ENCODE measurements around the gene LRMDA. TPM values are rescaled to one million over a fixed set of nuclear protein-coding genes. Genes with fewer than 3 reads are reported as not detected.

Gene LRMDA
- total and polyA plus RNA-seq, 2 donors, result 7.9 to 17.7 TPM

DNA sequence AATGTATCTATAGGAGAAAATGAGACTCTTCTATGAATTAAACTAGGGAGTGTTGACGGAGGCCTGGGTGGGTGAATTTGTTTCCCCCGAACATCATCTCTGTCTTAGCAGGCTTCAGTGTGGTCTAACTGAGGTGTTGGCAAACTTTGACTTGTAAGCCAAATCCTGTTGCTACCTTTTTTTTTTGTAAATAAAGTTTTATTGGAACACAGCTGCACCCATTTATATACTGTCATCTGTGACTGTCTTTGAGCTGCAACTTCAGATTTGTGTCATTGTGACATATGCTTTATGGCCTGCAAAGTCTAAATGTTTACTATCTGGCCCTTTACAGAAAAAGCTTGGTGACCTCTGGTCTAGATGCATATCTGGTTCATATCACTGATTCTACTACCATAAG, 455.9 kb downstream of the LRMDA start:
- Histone ChIP-seq H3K27ac (ENCODE audit: low read depth) (no peak overlapping the region), H3K4me3 (ENCODE audit: low read depth, low read length) (no peak overlapping the region), H3K36me3 (ENCODE audit: insufficient read depth) (peaks cover 2% of the 10 kb centered on the region), H3K4me1 (ENCODE audit: insufficient read depth) (no peaks in the 10 kb centered on the region)
- DNase-seq (ENCODE audit: extremely low spot score), result no peak
- 100% methylated on average over 2 of the region's 2 CpGs for WGBS

- Histone ChIP-seq H3K27ac (ENCODE audit: low read depth) (no peak overlapping the region), H3K4me3 (ENCODE audit: low read depth, low read length) (no peak overlapping the region), H3K36me3 (ENCODE audit: insufficient read depth) (peaks cover 2% of the 10 kb centered on the region), H3K4me1 (ENCODE audit: insufficient read depth) (no peaks in the 10 kb centered on the region)
- no peak for DNase-seq (ENCODE audit: extremely low spot score)
- WGBS, result 80% methylated on average over 11 of the region's 11 CpGs
Observed at GRCh38 chr10:75887992-75888680, 456.7 kb downstream of the LRMDA start.

- Histone ChIP-seq H3K27ac (ENCODE audit: low read depth) (no peak overlapping the region), H3K4me1 (ENCODE audit: insufficient read depth) (no peaks in the 10 kb centered on the region), H3K36me3 (ENCODE audit: insufficient read depth) (peaks cover 1% of the 10 kb centered on the region), H3K4me3 (ENCODE audit: low read depth, low read length) (no peak overlapping the region)
- DNase-seq (ENCODE audit: extremely low spot score), result no peak
- WGBS, result 88% methylated on average over 2 of the region's 2 CpGs
Observed at GRCh38 chr10:75889051-75889450, 457.6 kb downstream of the LRMDA start.

DNA sequence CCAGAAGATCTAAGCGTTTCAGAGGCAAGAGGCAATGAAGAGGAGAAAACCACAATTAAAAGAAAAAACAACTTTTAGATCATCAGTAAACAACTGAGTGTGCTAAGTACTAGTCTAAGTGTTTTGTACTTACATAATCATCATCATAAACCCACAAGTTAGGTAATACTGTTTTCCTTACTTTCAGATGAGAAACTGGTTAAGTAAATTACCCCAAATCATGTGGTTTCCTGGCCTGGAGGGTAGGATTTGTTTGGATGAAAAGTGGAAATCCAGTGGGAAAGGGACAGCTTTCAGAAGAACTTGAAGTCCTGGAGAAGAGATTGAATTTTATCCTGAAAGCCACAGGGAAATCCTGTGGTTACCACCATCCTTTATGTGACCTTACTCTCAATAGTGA, 463.3 kb downstream of the LRMDA start:
- Histone ChIP-seq H3K36me3 (ENCODE audit: insufficient read depth) (peaks cover 1% of the 10 kb centered on the region), H3K4me3 (ENCODE audit: low read depth, low read length) (no peak overlapping the region), H3K4me1 (ENCODE audit: insufficient read depth) (no peaks in the 10 kb centered on the region), H3K27ac (ENCODE audit: low read depth) (no peak overlapping the region)
- DNase-seq (ENCODE audit: extremely low spot score), result no peak
- WGBS, result 100% methylated on average over 1 of the region's 1 CpG

GRCh38 chr10:75895259-75895658, 463.8 kb downstream of the LRMDA start:
- no peaks in the 10 kb centered on the region for H3K4me1 ChIP-seq (ENCODE audit: insufficient read depth)
- H3K36me3 ChIP-seq (ENCODE audit: insufficient read depth), result peaks cover 1% of the 10 kb centered on the region
- no peak overlapping the region for H3K27ac ChIP-seq (ENCODE audit: low read depth)
- DNase-seq (ENCODE audit: extremely low spot score), result no peak
- H3K4me3 ChIP-seq (ENCODE audit: low read depth, low read length), result no peak overlapping the region

DNA sequence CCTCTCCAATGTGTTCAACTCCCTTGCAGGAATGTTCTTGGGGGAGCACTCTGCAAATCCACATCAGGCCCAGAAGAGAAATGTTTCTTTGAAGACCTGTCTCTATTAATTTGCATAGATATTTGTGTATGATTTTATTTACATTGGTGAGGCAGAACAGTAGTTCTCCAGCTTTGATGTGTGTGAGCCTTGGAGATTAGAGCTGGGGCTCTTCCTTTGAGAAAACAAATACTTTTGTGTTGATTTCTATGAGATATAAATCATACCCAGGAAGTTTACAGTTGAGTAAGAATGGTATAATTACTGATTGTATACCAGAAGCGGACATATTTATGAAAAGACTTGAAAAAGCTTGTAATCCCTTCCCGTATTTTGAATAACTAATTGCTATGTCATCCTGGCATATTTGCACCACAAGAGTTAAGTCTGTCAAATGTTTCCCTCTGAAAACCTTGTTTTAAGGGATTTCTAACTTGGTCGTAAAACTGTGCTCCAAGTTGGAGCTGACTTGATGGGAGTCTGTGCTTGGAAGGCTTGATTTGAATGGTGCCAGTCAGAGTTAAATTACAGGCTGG, 468.5 kb downstream of the LRMDA start:
- Histone ChIP-seq H3K27ac (ENCODE audit: low read depth) (no peak overlapping the region), H3K36me3 (ENCODE audit: insufficient read depth) (peaks cover under 1% of the 10 kb centered on the region), H3K4me3 (ENCODE audit: low read depth, low read length) (no peak overlapping the region), H3K4me1 (ENCODE audit: insufficient read depth) (no peaks in the 10 kb centered on the region)
- WGBS, result 61% methylated on average over 3 of the region's 3 CpGs
- no peak for DNase-seq (ENCODE audit: extremely low spot score)

DNA sequence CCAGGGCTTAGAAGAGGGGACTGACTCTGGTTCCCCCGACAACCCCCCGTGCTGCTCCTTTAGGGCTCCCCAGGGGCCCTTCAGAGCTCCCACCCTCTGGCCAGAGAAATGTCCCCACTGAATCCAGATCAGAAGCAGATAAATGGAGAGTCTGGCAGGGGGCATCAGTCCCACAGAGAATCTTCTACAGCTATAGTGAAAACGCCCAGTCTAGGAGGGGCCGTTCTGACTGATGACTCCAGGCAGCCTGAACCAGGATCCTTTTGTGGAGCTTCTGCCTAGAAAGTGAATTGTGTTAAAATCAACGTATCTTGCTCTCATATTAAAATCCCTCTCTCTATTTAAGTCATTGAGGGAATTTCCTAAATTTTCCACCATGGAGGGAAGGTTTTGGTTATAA, 471.4 kb downstream of the LRMDA start:
- no peaks in the 10 kb centered on the region for H3K36me3 ChIP-seq (ENCODE audit: insufficient read depth)
- 78% methylated on average over 5 of the region's 5 CpGs for WGBS
- no peak overlapping the region for H3K4me3 ChIP-seq (ENCODE audit: low read depth, low read length)

DNA sequence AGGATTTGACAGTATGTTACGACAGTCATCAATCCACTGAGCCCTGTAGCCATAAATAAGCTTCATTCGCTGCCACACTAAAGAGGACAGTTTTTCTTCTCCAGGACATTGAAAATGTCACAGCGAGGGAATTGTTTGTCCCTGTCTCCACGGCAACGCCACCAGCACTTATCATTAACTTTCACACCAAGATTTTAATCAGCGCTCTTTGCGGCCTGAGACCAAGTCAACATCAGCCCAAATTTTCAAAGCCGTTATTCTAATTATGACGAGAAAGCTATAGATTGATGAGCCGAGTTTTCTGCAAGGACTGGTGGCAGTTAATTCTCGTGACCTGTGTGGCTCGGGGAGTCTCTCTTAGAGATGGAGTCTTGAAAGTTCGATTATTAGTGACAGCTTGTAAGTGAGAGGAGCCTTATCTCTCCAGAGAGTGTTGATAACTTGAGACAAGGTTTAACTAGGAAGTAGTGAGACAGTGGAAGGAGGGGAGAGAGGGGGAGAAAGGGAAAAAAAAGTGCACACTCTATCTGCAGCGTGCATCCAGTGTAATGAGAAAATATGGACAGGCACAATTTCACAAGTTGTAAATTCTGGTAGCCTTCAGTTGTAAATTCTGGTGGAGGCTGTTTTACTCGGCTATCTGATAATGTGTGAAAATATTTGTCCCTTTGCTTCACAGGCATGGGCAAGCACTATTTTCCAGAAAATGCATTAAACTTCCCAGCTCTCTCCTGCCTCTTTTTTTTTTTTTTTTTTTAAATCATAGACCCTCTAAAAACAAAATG, 473.3 kb downstream of the LRMDA start:
- no peak for DNase-seq (ENCODE audit: extremely low spot score)
- WGBS, result 73% methylated on average over 15 of the region's 15 CpGs
- Histone ChIP-seq H3K4me1 (ENCODE audit: insufficient read depth) (no peaks in the 10 kb centered on the region), H3K36me3 (ENCODE audit: insufficient read depth) (no peaks in the 10 kb centered on the region), H3K27ac (ENCODE audit: low read depth) (no peak overlapping the region), H3K4me3 (ENCODE audit: low read depth, low read length) (no peak overlapping the region)

More for the DNA sequence above, 471.4 kb downstream of the LRMDA start:
- no peak for DNase-seq (ENCODE audit: extremely low spot score)
- Histone ChIP-seq H3K4me1 (ENCODE audit: insufficient read depth) (no peaks in the 10 kb centered on the region), H3K27ac (ENCODE audit: low read depth) (no peak overlapping the region)

DNA sequence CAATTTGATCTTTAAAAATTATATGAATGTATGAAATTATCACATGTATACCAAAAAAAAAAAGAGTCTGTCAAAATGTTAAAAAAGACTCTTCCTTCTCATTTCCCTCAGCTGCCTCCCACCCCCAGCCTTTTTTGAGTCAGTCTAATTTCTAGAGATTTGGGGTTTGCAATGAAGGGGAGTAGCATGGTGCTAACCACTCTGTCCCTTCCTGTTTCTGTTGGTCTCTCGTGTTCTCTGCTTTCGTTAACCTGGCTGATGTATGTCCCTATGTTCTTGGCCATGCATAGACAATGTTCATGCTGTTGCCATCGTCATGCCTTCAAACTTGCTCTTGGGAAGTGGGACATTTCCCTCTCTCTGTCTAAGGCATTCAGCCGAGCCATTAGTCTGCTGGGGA, 474.1 kb downstream of the LRMDA start:
- Histone ChIP-seq H3K36me3 (ENCODE audit: insufficient read depth) (no peaks in the 10 kb centered on the region), H3K27ac (ENCODE audit: low read depth) (no peak overlapping the region), H3K4me1 (ENCODE audit: insufficient read depth) (no peaks in the 10 kb centered on the region), H3K4me3 (ENCODE audit: low read depth, low read length) (no peak overlapping the region)
- DNase-seq (ENCODE audit: extremely low spot score), result no peak
- WGBS, result 93% methylated on average over 4 of the region's 4 CpGs

DNA sequence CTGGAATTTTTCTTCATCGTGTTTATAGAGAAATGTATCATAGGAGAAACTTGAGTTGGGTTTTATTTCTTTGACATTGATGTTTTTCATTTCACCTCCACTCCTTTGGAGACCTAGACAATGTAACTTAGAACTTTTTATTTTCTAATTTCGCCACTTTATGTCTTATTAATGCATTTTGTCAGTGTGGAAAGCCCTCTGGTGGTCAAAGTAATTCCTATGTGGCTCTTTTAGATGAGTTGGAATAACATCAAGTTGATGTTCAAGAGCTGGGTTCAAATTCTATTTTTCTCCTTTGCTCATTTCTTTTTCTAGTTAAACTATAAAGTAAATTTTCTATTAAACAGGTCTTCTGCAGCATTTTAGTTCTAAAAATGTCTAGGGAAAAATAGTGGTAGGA, 478.6 kb downstream of the LRMDA start:
- WGBS, result 44% methylated on average over 2 of the region's 2 CpGs
- DNase-seq (ENCODE audit: extremely low spot score), result no peak
- Histone ChIP-seq H3K4me1 (ENCODE audit: insufficient read depth) (no peaks in the 10 kb centered on the region), H3K4me3 (ENCODE audit: low read depth, low read length) (no peak overlapping the region), H3K36me3 (ENCODE audit: insufficient read depth) (no peaks in the 10 kb centered on the region), H3K27ac (ENCODE audit: low read depth) (no peak overlapping the region)

DNA sequence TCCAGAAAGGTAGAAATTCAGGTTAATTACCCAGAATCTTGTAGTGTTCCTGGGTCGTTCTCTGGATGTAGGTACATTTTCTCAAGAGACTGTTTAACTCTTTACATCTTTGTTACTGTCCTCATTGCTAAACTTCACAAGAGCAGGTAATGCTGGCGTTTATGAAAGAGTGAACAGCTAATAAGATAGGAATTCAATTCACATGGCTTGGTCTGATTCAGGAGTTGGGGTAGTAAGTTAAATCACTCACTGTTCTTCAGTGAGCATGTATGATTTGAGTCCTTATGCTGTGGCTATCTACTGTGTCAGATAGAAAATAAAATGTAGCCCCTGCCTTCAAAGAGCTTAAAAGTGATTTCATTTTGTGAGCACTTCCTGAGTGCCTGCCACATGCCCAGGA, 480.0 kb downstream of the LRMDA start:
- H3K4me1 ChIP-seq (ENCODE audit: insufficient read depth), result no peaks in the 10 kb centered on the region
- 85% methylated on average over 2 of the region's 2 CpGs for WGBS
- H3K4me3 ChIP-seq (ENCODE audit: low read depth, low read length), result no peak overlapping the region
- no peak overlapping the region for H3K27ac ChIP-seq (ENCODE audit: low read depth)
- H3K36me3 ChIP-seq (ENCODE audit: insufficient read depth), result no peaks in the 10 kb centered on the region
- DNase-seq (ENCODE audit: extremely low spot score), result no peak

DNA sequence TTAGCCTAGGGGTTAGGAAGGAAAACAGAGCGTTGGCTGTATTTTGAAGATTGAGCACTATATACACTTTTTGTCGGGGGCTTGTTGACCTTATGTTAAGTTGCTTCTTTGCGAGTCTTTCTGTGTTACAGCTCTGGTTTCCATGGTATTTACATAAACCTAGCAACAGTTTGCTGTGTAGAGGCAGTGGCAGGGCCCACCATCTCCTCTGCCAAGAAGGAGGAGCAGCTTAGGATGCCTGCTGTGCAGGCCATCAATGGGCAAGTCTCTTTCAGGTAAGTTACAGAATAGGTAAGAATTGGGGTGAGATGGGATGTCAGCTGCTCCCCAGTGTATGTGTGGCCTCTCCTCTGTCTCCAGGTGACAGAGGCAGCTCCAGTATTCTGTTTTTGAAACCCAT, 485.5 kb downstream of the LRMDA start:
- 77% methylated on average over 3 of the region's 3 CpGs for WGBS
- no peak for DNase-seq (ENCODE audit: extremely low spot score)
- H3K27ac ChIP-seq (ENCODE audit: low read depth), result no peak overlapping the region
- H3K36me3 ChIP-seq (ENCODE audit: insufficient read depth), result no peaks in the 10 kb centered on the region
- no peaks in the 10 kb centered on the region for H3K4me1 ChIP-seq (ENCODE audit: insufficient read depth)
- no peak overlapping the region for H3K4me3 ChIP-seq (ENCODE audit: low read depth, low read length)

GRCh38 chr10:75919913-75920312, 488.5 kb downstream of the LRMDA start:
- no peak for DNase-seq (ENCODE audit: extremely low spot score)
- no peak overlapping the region for H3K4me3 ChIP-seq (ENCODE audit: low read depth, low read length)
- H3K27ac ChIP-seq (ENCODE audit: low read depth), result no peak overlapping the region
- no peaks in the 10 kb centered on the region for H3K4me1 ChIP-seq (ENCODE audit: insufficient read depth)
- no peaks in the 10 kb centered on the region for H3K36me3 ChIP-seq (ENCODE audit: insufficient read depth)
- WGBS, result 84% methylated on average over 2 of the region's 2 CpGs

GRCh38 chr10:75922435-75922834, 491.0 kb downstream of the LRMDA start:
- no peaks in the 10 kb centered on the region for H3K4me1 ChIP-seq (ENCODE audit: insufficient read depth)
- no peak overlapping the region for H3K4me3 ChIP-seq (ENCODE audit: low read depth, low read length)
- H3K36me3 ChIP-seq (ENCODE audit: insufficient read depth), result no peaks in the 10 kb centered on the region
- no peak overlapping the region for H3K27ac ChIP-seq (ENCODE audit: low read depth)
- DNase-seq (ENCODE audit: extremely low spot score), result no peak

Measured in urinary bladder (tissue), 4 donors.